GM19372 (cell line): ENCODE results near the gene PLET1.
"Not testable (repeated sequence)": the region's sequence is repeated elsewhere in the genome, so short reads cannot be mapped to it uniquely, and the experiment has no call there.

Source experiments
- ATAC-seq: cut with Tn5 transposase; IDR thresholded peaks from one replicate; pipeline ENCODE4 v1.9.1; 2021; ENCODE audit warnings: mild to moderate bottlenecking, low read depth, moderate library complexity; ENCODE audit not compliant: unreplicated experiment

The PLET1 gene

DNA sequence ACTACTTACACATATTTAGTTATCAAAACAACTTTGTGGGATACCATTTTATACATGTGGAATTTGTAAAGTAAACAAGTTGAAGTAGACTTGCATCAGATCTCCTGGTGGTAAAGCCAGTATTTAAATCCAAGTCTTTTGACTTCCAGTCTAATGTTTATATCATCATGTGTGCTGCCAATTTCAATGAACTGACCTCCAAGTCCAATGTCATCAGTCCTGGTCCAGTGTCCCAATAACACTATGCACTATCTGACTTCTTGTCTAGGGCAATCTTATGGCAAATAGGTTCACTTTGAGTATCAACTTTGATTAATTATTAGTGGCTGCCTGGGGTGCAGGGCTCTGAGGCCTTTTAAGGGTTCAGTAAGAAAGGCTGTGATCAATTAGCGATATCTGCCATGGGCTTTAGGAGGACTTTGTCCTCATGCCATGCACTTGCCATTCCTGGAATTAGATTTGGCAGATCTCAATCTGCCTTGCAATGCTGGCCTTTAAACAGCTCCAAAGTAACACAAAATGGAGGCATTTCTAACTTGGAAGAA, 44.0 kb downstream of the PLET1 start:
- ATAC-seq: no peak

GRCh38 chr11:112215621-112216020, 45.0 kb downstream of the PLET1 start:
- no peak for ATAC-seq

DNA sequence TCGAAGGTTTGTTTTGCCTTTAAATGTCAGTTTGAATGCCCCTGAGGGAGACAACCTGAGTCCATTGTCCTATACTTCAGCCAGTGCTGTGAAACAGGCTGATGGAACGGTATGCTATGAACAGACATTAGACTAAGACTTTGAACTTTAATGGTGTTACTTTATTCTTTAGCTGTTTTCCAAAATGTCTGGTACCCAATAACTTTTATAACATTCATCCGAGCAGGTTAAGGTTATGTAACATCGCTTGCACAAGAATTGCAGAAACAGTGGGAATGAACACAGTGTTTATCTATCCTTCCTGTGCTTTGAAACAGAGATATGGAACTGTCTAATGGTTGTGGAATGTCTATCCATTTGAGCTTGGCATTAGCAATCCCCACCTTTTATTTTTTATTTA, 46.9 kb downstream of the PLET1 start:
- no peak for ATAC-seq

GRCh38 chr11:112212710-112213109, 48.0 kb downstream of the PLET1 start:
- no peak for ATAC-seq

DNA sequence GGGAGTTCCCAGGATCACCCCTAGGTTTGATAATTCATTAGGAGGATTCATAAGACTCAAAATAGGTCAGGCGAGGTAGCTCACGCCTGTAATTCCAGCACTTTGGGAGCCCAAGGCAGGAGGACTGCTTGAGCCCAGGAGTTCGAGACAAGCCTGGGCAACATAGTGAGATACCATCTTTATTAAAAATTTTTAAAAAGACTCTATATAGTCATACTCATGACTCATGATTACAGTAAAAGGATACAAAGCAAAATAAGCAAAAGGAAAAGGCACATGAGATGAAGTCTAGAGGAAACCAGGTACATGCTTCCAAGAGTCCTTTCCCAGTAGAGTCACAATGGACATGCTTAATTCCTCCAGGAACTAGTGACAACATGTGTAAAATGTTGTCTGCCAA, 48.4 kb downstream of the PLET1 start:
- ATAC-seq: no peak

DNA sequence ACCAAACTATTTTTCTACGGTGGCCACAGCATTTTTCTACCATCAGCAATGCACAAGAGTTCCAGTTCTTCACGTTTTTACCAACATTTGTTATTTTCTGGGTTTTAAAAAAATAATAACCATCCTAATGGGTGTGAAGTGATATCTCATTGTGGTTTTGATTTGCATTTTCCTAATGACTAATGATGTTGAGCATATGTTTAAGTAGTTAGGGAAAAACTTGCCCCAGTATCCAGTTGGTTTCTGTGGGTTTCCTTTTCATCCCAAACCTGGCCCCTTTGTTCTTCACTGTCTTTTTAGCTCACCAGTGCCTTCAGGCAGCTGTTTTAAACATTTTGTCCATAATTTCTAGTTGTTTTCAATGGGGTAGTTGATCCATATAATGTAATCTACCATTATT, 49.1 kb downstream of the PLET1 start:
- ATAC-seq: no peak

DNA sequence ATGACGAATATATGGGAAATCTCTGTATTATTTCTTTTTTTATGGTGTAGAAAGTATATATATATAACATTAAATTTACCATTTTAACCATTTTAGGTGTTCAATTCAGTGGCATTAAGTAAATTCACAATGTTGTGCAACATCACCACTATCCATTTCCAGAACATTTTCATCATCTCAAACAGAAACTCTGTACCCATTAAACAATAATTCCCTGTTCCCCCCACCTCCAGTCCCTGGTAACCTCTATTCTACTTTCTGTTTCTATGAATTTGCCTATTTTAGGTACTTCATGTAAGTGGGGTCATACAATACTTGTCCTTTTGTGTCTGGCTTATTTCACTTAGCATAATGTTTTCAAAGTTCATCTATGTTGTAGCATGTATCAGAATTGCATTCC, 49.8 kb downstream of the PLET1 start:
- ATAC-seq: no peak

DNA sequence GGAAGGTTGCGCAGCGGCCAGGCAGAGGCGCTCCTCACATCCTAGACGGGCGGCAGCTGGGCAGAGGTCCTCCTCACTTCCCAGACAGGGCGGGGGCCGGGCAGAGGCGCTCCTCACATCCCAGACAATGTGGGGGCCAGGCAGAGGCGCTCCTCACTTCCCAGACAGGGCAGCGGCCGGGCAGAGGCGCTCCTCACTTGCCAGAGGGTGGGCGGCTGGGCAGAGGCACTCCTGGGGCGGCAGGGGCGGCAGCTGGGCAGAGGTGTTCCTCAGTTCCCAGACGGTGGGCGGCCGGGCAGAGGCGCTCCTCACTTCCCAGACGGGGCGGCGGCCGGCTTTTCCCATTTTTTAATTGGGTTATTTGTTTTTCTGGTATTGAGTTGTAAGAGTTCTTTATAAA, 54.6 kb downstream of the PLET1 start:
- no peak for ATAC-seq

DNA sequence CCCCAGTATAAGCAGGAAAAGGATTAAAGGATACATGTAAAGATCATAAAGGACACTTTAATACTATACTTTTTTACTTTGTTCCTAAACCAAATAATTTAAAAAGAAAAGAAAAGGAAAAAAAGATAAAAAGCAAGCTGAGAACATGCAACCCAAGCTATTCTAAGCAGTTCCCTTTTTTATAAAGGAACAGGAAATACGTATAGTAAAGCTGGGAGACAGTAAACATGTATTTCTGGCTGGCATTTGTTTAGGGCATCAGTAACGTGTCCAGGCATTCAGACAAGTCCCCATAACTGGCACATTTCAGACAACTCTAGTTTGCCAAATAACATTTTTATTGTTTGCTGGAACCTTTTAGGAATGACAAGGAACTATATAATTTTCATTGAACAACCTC, 60.4 kb downstream of the PLET1 start:
- no peak for ATAC-seq

GRCh38 chr11:112199101-112199500, 61.6 kb downstream of the PLET1 start:
- ATAC-seq: not testable (repeated sequence)
